ENCODE measurements around the gene RNF10. TPM values are rescaled to one million over a fixed set of nuclear protein-coding genes. Genes with fewer than 3 reads are reported as not detected.

The RNF10 gene
- total and polyA plus RNA-seq, 2 of the 4 experiments (the other 2 are of a cell fraction), result 44.4 to 95.0 TPM

DNA sequence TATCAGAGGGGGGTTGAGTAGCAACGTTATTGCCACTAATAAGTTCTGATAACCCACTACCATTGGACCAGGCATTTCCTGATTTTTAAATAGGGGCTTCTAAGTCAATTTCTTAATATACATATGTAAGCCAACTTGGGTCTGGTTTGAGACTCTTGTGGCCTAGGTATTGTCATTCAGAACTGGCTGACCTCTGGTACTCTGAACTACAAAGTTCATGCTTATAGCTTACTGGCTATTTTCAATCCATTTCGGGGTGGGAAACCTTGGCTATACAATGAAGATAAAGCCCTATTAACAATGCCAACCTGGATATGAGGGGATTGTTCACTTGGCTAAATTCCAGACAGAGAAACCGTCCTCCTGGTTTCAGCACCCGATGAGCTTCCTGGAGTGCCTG lies 29.6 kb upstream of the RNF10 start:
- CTCF ChIA-PET, result interaction anchor here (1.0 kb wide), 1 partner anchor 725 kb away, joined by 3 read pairs; no protein-coding TSS in a partner anchor
- WGBS, 2 experiments (ENCODE audit: extremely low coverage in 2 of 2, insufficient read length in 1 of 2), result no CpG with 5 or more reads among the region's 4 CpGs
- H4K5ac ChIP-seq (ENCODE audit: low read depth, low read length), result no peak overlapping the region
- no peak overlapping the region for H4K91ac ChIP-seq (ENCODE audit: insufficient read depth, low read depth, low read length)
- in situ Hi-C loops (cut with MboI; ENCODE audit: low sequenced_read_pairs) (no loop called here), dilution Hi-C loops (cut with HindIII; ENCODE audit: low sequenced_read_pairs, unreplicated experiment) (no loop called here), intact Hi-C loops (cut with micrococcal nuclease) (no loop called here)
- no peak overlapping the region for H2AK5ac ChIP-seq (ENCODE audit: low read depth, low read length)
- H3K27ac ChIP-seq (ENCODE audit: insufficient read depth, low read length), result no peak overlapping the region
- H3K56ac ChIP-seq (ENCODE audit: extremely low read depth, insufficient read depth, low read length), result no peak overlapping the region
- no peak overlapping the region for H3K4me2 ChIP-seq (ENCODE audit: low read depth, low read length)
- no peak overlapping the region for H3K23ac ChIP-seq (ENCODE audit: low read depth, low read length)
- H3K4me1 ChIP-seq (ENCODE audit: control insufficient read depth, insufficient read depth, low read length), result no peaks in the 10 kb centered on the region
- no peak overlapping the region for H3K9ac ChIP-seq (ENCODE audit: low read depth, low read length)
- H4K8ac ChIP-seq (ENCODE audit: low read depth in 2 of 2, low read length in 2 of 2), result no peak overlapping the region
- POLR2A ChIA-PET (ENCODE audit: unreplicated experiment), result interaction anchor here (0.5 kb wide), 1 partner anchor 8 kb away, joined by 3 read pairs; no protein-coding TSS in a partner anchor
- ATAC-seq (ENCODE audit: low read depth), result no peak
- no peak overlapping the region for H3K4ac ChIP-seq (ENCODE audit: low read depth, low read length)
- H3K4me3 ChIP-seq (ENCODE audit: insufficient read depth, low read depth, low read length), result no peak overlapping the region
- H2BK15ac ChIP-seq (ENCODE audit: low read depth, low read length), result no peak overlapping the region
- TF ChIP-seq MAFK (IDR thresholded peaks at IDR 0.05; ENCODE audit: low read depth, low read length) (no peak), POLR2A (IDR thresholded peaks at IDR 0.05; ENCODE audit: low read depth, low read length) (no peak), RAD21 (IDR thresholded peaks at IDR 0.05; ENCODE audit: low read length) (no peak), SMC3 (IDR thresholded peaks at IDR 0.05; ENCODE audit: low read depth, low read length) (no peak), CEBPB (IDR thresholded peaks at IDR 0.05; ENCODE audit: low read depth, low read length) (no peak), BHLHE40 (IDR thresholded peaks at IDR 0.05; ENCODE audit: low read depth, low read length) (no peak), CHD1 (IDR thresholded peaks at IDR 0.05; ENCODE audit: low read depth, low read length) (no peak), FOS (IDR thresholded peaks at IDR 0.05; ENCODE audit: low read depth, low read length) (no peak), RCOR1 (IDR thresholded peaks at IDR 0.05; ENCODE audit: insufficient replicate concordance, low read length) (no peak), NFE2L2 (IDR thresholded peaks at IDR 0.05; ENCODE audit: low read depth, low read length) (no peak), RFX5 (IDR thresholded peaks at IDR 0.05; ENCODE audit: low read depth, low read length) (no peak), MXI1 (IDR thresholded peaks at IDR 0.05; ENCODE audit: borderline replicate concordance, low read depth, low read length) (no peak), MAZ (IDR thresholded peaks at IDR 0.05; ENCODE audit: borderline replicate concordance, low read depth, low read length) (no peak)
- TF ChIP-seq, protein P1, sequence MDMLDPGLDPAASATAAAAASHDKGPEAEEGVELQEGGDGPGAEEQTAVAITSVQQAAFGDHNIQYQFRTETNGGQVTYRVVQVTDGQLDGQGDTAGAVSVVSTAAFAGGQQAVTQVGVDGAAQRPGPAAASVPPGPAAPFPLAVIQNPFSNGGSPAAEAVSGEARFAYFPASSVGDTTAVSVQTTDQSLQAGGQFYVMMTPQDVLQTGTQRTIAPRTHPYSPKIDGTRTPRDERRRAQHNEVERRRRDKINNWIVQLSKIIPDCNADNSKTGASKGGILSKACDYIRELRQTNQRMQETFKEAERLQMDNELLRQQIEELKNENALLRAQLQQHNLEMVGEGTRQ (IDR thresholded peaks at IDR 0.05; ENCODE audit: low read depth, low read length), result no peak
- TF ChIP-seq, protein P2, sequence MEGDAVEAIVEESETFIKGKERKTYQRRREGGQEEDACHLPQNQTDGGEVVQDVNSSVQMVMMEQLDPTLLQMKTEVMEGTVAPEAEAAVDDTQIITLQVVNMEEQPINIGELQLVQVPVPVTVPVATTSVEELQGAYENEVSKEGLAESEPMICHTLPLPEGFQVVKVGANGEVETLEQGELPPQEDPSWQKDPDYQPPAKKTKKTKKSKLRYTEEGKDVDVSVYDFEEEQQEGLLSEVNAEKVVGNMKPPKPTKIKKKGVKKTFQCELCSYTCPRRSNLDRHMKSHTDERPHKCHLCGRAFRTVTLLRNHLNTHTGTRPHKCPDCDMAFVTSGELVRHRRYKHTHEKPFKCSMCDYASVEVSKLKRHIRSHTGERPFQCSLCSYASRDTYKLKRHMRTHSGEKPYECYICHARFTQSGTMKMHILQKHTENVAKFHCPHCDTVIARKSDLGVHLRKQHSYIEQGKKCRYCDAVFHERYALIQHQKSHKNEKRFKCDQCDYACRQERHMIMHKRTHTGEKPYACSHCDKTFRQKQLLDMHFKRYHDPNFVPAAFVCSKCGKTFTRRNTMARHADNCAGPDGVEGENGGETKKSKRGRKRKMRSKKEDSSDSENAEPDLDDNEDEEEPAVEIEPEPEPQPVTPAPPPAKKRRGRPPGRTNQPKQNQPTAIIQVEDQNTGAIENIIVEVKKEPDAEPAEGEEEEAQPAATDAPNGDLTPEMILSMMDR (conservative IDR thresholded peaks at IDR 0.05; ENCODE audit: low read depth, low read length), result no peak
- TF ChIP-seq, protein P3, sequence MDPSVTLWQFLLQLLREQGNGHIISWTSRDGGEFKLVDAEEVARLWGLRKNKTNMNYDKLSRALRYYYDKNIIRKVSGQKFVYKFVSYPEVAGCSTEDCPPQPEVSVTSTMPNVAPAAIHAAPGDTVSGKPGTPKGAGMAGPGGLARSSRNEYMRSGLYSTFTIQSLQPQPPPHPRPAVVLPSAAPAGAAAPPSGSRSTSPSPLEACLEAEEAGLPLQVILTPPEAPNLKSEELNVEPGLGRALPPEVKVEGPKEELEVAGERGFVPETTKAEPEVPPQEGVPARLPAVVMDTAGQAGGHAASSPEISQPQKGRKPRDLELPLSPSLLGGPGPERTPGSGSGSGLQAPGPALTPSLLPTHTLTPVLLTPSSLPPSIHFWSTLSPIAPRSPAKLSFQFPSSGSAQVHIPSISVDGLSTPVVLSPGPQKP (IDR thresholded peaks at IDR 0.05; ENCODE audit: borderline replicate concordance, low read depth, low read length), result no peak
- H2AK9ac ChIP-seq (replicated peaks; ENCODE audit: low read depth, low read length, poor library complexity), result no peak overlapping the region
- H2BK20ac ChIP-seq (ENCODE audit: low read depth, low read length), result no peak overlapping the region
- H3K79me1 ChIP-seq (ENCODE audit: low read depth in 1 of 2, low read length in 2 of 2), result peaks cover 0 to 3% of the 10 kb centered on the region in 2 experiments; a peak in 1 of 4 replicates
- no peaks in the 10 kb centered on the region for H3K27me3 ChIP-seq (ENCODE audit: control insufficient read depth, insufficient read depth, low read length)
- H3K14ac ChIP-seq (replicated peaks; ENCODE audit: low read depth, low read length), result no peak overlapping the region
- no peak overlapping the region for H2AFZ ChIP-seq (replicated peaks; ENCODE audit: low read length, poor library complexity)
- no peak overlapping the region for H3K18ac ChIP-seq (ENCODE audit: low read depth, low read length)
- H2BK5ac ChIP-seq (ENCODE audit: low read depth, low read length, poor library complexity, severe bottlenecking), result no peak overlapping the region
- no TSS peak for BruUV-seq (replicated peaks)
- H3K9me3 ChIP-seq (ENCODE audit: control insufficient read depth, insufficient read depth, low read length), result no peaks in the 10 kb centered on the region
- H2BK120ac ChIP-seq (ENCODE audit: low read depth, low read length), result no peak overlapping the region
- no peaks in the 10 kb centered on the region for H3K9me1 ChIP-seq (ENCODE audit: insufficient read depth, low read length)
- H4K20me1 ChIP-seq (ENCODE audit: insufficient read depth, low read length), result no peaks in the 10 kb centered on the region
- no peak for DNase-seq
- H3K36me3 ChIP-seq (ENCODE audit: control insufficient read depth, insufficient read depth, low read length), result peaks cover 14% of the 10 kb centered on the region

Data from IMR-90 (cell line).